PFSK-1 (cell line): ENCODE results near the gene CNEP1R1.

ENCODE experiments used
- FOXP2 ChIP-seq: optimal IDR thresholded peaks from 2 replicates; pipeline ENCODE3; 2011; ENCODE audit warnings: borderline replicate concordance, control low read depth, inconsistent platforms; ENCODE audit not compliant: insufficient read depth; ENCODE audit errors: extremely low read length, extremely low read depth
- POLR2AphosphoS5 ChIP-seq: IDR thresholded peaks from 2 replicates; pipeline ENCODE4 v1.6.1; 2012; ENCODE audit warnings: low read depth, mild to moderate bottlenecking, control low read depth, low read length, moderate library complexity
- SIN3A ChIP-seq: IDR thresholded peaks from 2 replicates; pipeline ENCODE4 v1.6.1; 2012; ENCODE audit warnings: mild to moderate bottlenecking, low read length, moderate library complexity, borderline replicate concordance; ENCODE audit not compliant: insufficient read depth
- TAF1 ChIP-seq: IDR thresholded peaks from 2 replicates; pipeline ENCODE4 v1.6.1; 2012; ENCODE audit warnings: low read length, control low read depth, borderline replicate concordance; ENCODE audit not compliant: insufficient read depth
- TF ChIP-seq, protein P1 (sequence below), 2 experiments: IDR thresholded peaks; 2 replicates each; pipeline versions ENCODE4 v1.6.1 to v1.8.0; 2011 to 2012; ENCODE audit warnings: low read depth in 2 of 2, low read length in 2 of 2, control low read depth in 1 of 2, inconsistent platforms in 1 of 2, mild to moderate bottlenecking in 1 of 2, moderate library complexity in 1 of 2; ENCODE audit not compliant: insufficient read depth in 1 of 2

CNEP1R1 gene

DNA sequence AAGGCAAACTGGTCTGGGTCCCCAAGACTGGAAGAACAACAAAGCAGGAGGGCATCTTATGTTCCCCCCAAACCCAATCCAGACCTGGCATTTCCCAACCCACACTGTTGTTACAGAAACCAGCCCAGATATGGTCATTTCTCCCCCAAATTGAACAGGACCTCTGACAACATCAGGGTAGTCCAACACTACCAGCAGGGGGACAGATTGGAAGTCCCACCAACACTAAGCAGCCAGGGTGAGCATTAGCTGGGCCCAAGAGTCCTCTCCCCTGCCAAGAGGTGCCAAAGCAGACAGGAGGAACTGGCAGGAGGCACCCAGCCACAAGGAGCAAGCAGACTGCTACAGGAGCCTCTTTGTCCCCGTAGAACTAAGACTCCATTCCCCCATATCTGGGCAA is 29.3 kb upstream of the CNEP1R1 start:
- TF ChIP-seq POLR2AphosphoS5 (no peak), SIN3A (no peak)
- TF ChIP-seq, protein P1, sequence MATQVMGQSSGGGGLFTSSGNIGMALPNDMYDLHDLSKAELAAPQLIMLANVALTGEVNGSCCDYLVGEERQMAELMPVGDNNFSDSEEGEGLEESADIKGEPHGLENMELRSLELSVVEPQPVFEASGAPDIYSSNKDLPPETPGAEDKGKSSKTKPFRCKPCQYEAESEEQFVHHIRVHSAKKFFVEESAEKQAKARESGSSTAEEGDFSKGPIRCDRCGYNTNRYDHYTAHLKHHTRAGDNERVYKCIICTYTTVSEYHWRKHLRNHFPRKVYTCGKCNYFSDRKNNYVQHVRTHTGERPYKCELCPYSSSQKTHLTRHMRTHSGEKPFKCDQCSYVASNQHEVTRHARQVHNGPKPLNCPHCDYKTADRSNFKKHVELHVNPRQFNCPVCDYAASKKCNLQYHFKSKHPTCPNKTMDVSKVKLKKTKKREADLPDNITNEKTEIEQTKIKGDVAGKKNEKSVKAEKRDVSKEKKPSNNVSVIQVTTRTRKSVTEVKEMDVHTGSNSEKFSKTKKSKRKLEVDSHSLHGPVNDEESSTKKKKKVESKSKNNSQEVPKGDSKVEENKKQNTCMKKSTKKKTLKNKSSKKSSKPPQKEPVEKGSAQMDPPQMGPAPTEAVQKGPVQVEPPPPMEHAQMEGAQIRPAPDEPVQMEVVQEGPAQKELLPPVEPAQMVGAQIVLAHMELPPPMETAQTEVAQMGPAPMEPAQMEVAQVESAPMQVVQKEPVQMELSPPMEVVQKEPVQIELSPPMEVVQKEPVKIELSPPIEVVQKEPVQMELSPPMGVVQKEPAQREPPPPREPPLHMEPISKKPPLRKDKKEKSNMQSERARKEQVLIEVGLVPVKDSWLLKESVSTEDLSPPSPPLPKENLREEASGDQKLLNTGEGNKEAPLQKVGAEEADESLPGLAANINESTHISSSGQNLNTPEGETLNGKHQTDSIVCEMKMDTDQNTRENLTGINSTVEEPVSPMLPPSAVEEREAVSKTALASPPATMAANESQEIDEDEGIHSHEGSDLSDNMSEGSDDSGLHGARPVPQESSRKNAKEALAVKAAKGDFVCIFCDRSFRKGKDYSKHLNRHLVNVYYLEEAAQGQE (IDR thresholded peaks at IDR 0.05; ENCODE audit: insufficient read depth in 1 of 2, low read depth in 2 of 2, low read length in 2 of 2) = no peak

DNA sequence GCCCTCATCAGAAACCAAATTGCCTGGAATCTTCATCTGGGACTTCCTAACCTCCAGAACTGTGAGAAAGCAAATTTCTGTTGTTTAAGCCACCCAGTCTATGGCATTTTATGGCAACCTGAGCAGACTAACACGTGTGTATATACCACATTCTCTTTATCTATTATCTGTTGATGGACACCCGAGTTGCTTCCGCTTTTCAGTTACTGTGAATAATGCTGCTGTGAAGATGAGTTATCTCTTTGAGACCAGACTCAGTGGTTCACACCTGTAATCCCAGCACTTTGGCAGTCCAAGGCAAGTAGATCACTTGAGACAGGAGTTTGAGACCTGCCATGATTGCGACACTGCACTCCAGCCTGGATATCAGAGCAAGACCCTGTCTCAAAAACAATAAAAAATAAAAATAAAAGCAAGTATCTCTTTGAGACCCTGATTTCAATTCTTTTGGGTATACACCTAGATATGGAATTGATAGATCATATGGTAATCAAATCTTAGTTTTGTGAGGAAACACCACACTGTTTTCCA is 27.2 kb upstream of the CNEP1R1 start:
- TF ChIP-seq, protein P1 (IDR thresholded peaks at IDR 0.05; ENCODE audit: insufficient read depth in 1 of 2, low read depth in 2 of 2, low read length in 2 of 2) = no peak
- TF ChIP-seq FOXP2 (no peak), TAF1 (no peak), SIN3A (no peak), POLR2AphosphoS5 (no peak)

DNA sequence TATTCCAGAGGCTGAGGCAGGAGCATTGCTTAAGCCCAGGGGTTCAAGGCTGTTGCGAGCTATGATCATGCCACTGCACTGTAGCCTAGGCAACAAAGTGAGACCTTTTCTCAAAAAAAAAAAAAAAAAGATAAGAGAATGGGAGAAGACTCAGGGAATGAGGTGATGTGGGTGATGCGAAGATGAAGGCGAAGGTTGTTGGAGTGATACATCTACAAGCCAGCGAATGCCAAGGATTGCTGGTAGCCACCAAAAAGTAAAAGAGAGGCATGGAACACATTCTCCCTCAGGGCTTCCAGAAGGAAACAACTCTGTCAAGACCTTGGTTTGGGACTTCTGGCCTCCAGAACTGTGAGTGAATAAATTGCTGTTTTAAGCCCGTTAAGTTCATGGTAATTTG is 26.0 kb upstream of the CNEP1R1 start:
- TF ChIP-seq FOXP2 (no peak), POLR2AphosphoS5 (no peak), SIN3A (no peak)

DNA sequence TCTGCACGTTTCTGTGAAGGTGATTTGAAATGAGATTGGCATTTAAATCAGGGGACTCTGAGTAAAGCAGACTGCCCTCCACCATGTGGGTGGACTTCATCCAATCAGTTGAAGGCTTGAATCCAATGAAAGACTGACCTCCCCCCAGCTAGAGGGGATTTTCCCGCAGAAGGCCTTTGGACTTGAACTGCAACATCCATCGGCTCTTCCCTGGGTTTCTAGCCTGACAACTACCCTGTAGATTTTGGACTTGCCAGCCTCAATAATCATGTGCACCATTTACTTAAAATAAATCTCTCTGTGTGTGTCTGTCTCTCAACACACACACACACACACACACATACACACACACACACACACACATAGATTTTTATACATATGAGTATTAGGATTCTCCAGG is 23.9 kb upstream of the CNEP1R1 start:
- TF ChIP-seq POLR2AphosphoS5 (no peak), FOXP2 (no peak), TAF1 (no peak), SIN3A (no peak)
- TF ChIP-seq, protein P1 (IDR thresholded peaks at IDR 0.05; ENCODE audit: insufficient read depth in 1 of 2, low read depth in 2 of 2, low read length in 2 of 2) = no peak

DNA sequence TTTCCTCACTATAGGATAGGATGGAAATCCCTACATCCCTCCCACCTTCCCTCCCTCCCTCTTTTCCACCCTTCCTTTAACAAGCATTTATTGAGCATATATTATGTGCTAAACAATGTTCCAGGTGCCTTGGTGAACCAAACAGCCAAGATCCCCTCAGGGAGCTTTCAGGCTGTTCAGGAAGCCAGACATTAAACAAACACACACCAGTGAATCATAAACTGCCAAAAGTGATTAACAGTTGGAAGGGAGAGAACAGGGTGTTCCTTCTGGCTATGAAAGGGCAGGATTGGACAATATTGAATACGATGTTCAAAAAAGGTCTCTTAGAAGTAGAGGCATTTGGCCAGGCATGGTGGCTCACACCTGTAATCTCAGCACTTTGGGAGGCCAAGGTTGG is 22.8 kb upstream of the CNEP1R1 start:
- no peak for TF ChIP-seq POLR2AphosphoS5
- no peak for TF ChIP-seq SIN3A
- no peak for TF ChIP-seq FOXP2
- TF ChIP-seq, protein P1 (IDR thresholded peaks at IDR 0.05; ENCODE audit: insufficient read depth in 1 of 2, low read depth in 2 of 2, low read length in 2 of 2) = no peak
- TF ChIP-seq TAF1 = no peak
